GM12874 (cell line): ENCODE results near the gene GALNT17.

Source experiments
- TF ChIP-seq, protein P1 (sequence below): IDR thresholded peaks from 2 replicates; pipeline ENCODE4 v1.5.1; 2011; ENCODE audit warnings: low read depth, mild to moderate bottlenecking, control low read depth, low read length, moderate library complexity; ENCODE audit not compliant: insufficient read depth

The GALNT17 gene

DNA sequence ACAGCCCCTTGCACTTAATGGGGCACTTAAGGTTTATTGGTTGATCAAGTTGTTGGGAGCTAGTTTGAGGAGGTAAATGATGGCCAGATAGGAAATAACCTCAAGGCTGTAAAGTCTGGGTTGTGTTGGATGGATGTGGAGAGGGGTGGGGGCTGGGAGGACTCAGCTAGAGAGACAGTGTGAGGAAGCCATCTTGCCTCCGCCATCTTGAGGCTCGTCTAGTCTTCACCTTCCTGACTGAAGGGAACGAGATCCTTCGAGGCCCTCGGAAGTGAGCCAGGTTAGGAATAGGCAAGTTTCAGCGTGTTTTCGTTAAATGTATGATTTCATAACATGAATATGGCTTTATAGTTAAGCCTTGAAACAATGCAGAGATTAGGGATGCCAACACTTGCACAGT is 5.5 kb downstream of the GALNT17 start:
- TF ChIP-seq, protein P1, sequence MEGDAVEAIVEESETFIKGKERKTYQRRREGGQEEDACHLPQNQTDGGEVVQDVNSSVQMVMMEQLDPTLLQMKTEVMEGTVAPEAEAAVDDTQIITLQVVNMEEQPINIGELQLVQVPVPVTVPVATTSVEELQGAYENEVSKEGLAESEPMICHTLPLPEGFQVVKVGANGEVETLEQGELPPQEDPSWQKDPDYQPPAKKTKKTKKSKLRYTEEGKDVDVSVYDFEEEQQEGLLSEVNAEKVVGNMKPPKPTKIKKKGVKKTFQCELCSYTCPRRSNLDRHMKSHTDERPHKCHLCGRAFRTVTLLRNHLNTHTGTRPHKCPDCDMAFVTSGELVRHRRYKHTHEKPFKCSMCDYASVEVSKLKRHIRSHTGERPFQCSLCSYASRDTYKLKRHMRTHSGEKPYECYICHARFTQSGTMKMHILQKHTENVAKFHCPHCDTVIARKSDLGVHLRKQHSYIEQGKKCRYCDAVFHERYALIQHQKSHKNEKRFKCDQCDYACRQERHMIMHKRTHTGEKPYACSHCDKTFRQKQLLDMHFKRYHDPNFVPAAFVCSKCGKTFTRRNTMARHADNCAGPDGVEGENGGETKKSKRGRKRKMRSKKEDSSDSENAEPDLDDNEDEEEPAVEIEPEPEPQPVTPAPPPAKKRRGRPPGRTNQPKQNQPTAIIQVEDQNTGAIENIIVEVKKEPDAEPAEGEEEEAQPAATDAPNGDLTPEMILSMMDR: no peak

DNA sequence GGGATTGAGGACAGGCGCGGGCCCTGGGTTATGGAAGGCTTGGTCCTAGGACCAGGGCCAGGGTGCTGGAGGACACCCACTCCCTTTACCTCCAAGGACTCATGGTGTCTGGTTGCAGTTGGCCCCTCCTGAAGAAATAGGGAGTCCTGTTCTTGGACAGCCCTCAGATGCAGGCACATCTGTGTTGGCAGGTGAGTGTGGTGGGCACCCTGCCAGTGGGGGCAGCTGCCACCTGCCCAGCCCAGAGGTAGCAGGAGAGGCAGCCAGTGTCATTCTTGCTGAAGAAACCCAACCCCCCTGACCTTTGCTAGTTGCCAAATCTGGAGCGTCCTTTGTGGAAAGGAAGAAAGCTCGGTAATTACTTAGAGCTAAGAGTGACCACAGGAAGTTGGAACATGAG is 8.3 kb downstream of the GALNT17 start:
- TF ChIP-seq, protein P1: no peak

DNA sequence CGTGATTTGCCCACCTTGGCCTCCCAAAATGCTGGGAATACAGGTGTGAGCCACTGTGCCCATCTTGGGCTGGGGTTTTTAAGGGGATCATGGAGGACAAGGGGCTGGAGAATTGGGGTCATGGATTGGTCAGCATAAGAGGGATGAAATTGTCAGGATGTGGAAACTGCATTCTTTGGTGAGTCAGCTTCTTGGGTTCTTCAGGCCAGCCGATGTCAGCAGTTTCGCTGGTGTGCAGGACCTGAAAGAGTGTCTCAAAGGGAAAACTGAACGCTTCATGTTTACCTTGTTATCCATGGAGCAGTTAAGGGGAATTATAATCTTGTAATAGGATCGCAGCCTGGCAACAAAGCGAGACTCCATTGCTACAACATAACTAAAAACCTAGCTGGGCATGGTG is 13.0 kb downstream of the GALNT17 start:
- TF ChIP-seq, protein P1: no peak

DNA sequence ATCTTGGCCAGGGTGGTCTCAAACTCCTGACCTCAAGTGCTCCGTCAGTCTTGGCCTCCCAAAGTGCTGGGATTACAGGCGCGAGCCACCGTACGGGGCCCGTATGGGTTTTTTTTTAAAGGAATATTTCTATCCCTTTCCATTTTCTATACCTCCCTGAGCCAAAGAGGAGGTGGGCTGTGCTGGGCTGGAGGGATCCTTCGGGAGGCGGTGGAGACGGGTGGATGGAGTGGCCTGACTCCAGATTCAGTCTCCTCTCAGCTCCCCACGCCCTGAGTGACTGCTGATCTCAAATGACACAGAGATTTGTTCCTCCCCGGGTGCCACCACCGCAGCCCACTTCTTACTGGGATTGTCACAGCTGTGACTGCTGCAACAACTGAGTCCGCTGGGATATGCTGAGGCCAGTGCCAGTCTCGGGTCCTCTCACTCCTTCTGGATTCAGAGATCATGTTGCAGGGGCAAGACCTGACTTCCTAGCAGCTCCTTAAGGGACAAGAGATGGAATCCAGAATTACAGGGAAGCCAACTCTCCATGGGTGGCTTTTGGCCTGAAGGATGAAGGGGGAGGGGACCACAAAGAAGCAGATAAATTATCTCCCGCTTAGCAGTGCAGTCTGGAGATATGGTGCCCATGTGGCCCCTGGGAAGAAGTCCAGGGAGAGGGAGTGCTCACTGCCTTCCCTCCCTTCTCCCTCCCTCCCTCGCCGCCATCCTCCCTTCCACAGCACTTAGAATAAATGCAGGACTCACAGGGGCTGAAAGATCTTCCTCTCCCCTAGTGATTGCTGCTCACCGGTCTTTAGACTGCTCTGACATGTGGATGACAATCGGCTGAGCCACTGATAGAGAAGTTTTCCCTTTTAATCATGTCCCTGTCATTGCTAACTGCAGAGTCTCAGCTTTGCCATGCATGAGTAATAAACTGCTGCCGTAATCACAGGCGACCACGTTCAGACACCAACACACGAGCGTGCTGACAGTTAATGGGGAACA is 14.3 kb downstream of the GALNT17 start:
- TF ChIP-seq, protein P1: no peak

DNA sequence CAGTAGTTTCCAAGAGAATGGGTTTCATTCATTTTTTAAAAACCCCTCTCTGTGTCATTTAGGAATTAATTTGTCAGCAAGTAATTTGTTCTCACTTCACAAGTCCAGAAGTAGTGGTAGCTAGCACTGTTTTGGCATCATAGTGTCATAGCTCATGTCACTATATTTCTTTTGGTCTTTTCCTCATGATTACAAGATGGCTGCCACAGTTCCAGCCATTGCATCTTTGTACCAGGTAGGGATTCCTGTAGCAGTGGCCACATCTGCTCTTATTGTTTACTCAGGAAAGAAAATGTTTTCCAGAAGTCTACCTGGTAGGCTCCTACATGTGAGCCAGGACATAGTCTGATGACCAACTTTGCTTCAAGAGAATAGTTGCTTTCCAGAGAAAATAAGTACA is 16.2 kb downstream of the GALNT17 start:
- TF ChIP-seq, protein P1: no peak

DNA sequence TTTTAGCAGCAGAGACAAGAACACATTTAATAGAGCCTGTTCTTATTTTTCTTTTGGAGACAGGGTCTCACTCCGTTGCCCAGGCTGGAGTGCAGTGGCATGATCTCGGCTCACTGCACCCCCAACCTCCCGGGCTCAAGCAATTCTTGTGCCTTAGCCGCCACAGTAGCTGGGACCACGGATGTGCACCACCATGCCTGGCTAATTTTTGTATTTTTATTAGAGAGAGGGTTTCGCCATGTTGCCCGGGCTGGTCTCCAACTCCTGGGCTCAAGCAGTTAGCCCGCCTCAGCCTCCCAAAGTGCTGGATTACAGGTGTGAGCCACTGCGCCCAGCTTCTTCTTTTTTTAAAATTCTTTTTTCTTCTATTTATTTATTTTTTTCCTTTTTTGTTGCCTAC is 23.3 kb downstream of the GALNT17 start:
- TF ChIP-seq, protein P1: no peak

DNA sequence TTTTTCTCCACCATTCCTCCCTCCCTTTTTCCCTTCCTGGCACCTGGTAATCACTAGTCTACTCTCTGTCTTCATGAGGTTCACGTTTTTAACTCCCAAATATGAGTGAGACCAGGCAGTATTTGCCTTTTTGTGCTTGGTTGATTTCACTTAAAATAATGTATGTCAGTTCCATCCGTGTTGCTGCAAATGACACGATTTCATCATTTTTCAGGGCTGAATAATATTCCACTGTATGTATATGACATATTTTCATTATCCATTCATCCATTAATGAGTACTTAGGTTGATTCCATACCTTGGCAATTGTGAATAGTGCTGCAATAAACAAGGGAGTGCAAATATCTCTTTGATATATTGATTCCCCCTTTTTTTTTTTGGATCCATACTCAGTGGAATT is 25.8 kb downstream of the GALNT17 start:
- TF ChIP-seq, protein P1: no peak
